GM19452 (cell line): Measurements from ENCODE around the gene CDY1.
"Not testable (repeated sequence)": the region's sequence is repeated elsewhere in the genome, so short reads cannot be mapped to it uniquely, and the experiment has no call there.

Source experiments
- ATAC-seq: cut with Tn5 transposase; IDR thresholded peaks from one replicate; pipeline ENCODE4 v1.9.1; 2021; ENCODE audit not compliant: unreplicated experiment

The CDY1 gene

DNA sequence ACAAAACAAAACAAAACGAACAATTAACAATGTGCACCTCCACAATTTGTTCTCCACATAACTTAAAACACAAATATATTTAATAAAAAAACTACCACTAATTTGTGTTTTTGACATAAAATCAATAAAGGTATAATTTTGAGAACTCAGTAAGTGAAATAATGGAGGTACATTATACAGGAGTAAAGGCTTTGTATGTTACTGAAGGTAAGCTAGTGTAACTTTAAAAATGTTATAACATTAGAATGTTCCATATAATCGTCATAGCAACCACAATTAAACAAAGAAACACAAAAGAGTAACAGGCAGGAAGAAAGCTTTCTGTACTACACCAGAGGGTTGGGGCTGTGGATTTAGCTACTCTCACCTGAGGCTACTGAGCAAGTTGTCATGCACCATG lies at the start of gene CDY1:
TSS of gene CDY1 (plus strand) at position 301 of the 400 bp plus-strand sequence. CDS start 326 bp downstream, outside the sequence.
- not testable (repeated sequence) for ATAC-seq

GRCh38 chrY:25593336-25593735 lies 28.6 kb upstream of the CDY1 start:
- not testable (repeated sequence) for ATAC-seq

GRCh38 chrY:25620209-25620608 lies 1.7 kb upstream of the CDY1 start:
- ATAC-seq = not testable (repeated sequence)

- not testable (repeated sequence) for ATAC-seq
Observed at GRCh38 chrY:25626524-25626923, 4.6 kb downstream of the CDY1 start.

DNA sequence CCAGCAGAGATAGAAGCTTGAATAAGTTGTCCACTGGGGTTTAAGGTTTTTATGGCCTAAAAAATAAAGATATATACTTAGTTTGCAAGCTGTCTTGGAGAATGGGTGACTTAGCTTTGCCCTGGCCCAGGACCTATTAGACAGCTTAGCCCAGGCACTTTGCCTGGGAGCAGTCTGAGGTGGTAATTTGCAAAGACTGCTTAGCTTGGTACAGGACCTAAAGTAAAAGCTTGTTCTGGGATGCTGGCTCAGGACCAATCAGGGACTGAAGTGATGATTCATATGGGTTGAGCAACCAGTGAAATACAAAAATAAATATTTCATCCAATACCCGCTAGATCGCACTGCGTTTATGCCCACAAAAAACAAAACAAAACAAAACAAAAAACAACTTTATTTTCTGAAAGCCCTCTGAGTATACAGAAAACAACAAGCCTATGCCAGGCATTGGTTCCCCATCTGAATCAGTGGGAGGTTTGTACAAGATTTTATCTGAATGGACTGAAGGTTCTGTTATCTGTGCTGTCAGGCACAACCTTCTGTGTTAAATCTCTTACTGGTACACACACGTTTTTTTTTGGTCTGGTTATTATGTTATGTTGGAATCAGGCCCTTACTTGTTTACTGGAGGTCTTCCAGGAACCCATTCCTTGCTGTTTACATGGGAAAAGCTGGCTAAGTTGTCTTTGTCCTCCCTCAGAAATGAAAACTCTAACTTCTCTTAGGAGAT lies 8.6 kb downstream of the CDY1 start:
- not testable (repeated sequence) for ATAC-seq

DNA sequence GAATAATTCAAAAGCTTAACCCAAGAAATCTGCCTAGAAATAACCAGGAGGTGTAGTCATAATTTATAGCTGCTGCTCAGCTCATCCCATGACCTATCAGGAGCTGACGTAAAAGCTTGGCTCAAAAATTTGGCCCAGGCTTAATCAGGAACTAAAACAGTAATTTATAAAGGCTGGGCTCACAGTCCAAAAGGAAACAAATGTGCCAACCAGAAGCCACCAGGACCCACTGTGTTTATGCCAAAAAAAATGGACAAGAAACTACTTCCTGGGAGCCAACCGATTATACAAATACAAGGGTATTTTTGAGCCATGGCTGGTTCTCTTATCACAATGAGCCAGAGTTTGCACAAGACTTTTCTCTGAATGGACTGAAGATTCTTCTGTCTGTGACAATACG lies 17.9 kb downstream of the CDY1 start:
- ATAC-seq = not testable (repeated sequence)

DNA sequence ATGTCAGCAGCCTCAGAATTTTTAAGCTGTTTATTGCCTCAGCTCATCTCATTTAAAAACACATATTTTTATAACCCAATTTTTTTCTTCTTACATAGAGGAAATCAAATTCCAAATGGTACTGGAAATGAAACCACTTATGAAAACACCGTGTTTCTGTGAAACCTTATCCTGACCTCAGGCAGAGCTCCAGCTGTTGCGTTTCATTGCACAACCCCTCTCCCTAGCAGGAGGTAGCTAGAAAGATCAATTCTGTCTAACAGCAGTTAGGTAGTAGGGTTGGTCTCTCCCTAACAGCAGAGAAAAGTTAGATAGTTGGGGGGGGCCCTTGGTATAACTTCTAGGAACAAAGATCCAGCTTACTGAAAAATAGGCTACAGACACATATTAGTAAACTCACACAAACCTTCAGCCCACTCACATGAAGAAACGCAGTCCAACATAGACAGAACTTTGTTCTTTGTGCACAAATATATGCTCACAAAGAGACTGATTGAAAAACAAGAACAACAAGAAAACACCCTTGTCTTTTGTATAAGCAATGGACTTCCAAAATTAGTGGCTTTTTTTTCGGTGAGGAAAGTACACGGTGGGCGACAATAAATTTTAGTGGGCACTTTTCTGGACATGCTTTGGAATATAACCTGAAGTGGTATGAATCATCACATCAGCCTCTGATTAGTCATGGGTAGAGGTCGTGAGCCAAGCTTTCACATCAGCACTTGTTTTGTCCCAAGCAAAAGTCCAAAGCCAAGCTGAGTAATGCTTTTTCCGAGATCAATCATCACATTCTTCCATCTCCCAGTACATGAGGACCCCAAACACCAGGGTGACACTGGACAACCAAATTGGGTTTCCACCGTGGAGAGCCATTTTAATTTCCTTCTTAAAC lies 21.4 kb downstream of the CDY1 start:
- ATAC-seq = not testable (repeated sequence)
